ENCODE results near the gene SMIM30. TPM values are rescaled to one million over a fixed set of nuclear protein-coding genes. Genes with fewer than 3 reads are reported as not detected.
A peak's percentile ranks its signal among the peaks of the same experiment; 100 is the strongest.

Gene SMIM30
- total RNA-seq, 1 experiment from 2014 or later = 98.1 TPM

DNA sequence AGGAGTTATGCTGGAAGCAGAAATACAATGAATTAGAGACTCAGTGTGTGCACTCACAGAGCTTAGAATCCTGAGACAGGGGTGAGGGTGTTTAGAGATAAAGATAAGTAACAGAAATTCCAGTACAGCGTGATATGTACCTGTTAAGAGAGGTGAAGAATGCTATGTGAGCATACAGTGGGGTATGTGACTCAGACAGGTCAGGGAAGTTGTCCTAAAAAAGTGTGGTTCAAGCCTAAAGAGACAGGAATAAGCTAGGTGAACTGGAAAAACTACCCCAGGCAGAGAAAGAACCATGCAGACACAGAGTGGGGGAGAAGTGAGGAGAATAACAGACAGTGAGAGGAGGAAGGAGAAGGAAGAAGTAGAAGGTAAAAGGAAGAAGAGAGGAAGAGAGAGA is 8.6 kb downstream of the SMIM30 start:
- DNase-seq (ENCODE audit: extremely low read depth, low read depth) = no peak

GRCh38 chr7:113100121-113100603 is 18.2 kb downstream of the SMIM30 start:
- no peak for DNase-seq (ENCODE audit: extremely low read depth, low read depth)

DNA sequence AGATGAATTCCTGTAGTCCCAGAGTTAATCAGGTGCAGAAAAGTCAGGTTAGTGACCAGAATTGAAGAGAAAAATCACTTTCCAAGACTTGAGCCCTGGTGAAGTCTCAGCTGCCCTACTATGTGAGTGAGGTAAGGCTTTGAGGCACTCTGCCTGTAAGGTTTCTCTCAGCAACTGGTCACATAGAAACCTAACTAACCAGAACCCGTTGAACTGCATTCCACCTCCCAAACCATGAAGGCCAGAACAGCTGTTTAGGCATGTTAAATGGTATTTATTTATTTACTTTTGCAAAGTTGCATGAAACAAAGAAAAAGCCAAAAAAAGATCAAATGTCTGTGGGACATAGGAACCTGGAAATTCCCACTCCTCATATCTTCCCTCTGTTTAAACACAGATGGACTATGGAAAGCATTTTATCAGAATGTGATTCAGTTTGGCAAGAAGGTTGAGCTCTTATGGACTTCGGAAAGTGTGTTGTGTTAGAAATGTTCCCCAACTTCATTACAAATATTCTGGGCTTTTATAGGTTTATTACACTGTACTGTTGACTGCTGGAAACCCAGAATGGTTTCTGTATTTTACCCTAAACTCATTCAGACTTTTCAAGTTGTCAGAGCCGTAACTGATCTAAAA is 19.0 kb downstream of the SMIM30 start:
- no peak for DNase-seq (ENCODE audit: extremely low read depth, low read depth)

DNA sequence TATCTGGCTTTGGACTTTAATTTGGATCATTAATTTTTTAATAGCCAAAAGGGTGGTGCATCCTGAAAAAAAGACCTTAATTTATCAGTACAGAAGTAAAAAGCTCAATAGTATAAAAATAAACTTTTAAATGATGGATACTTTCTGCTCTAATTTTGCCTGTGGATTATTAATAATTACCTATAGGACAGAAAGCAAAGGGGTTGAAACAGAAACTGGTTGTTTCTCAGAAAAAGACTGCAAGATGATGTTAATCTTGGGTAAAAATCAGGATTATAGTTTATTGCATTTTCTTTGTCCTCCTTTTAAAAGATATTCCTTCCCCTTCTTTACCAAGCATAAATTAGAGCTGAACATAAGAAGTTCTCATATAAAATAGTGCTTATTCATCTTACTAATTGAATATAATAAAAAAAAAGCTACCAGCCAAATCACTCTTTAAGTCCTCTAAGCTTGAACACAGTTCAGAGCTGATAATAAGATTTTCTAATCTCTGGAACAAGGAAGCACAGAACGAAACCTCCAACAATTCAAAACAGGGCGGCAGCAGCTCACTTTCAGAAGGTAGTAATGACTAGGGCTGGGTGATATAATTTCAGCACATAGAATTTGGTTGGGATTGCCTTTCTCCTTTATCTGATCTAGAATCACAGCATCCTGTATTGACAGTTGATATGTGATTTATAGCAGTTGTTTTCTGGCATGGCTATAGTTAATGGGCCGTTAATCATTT is 23.7 kb downstream of the SMIM30 start:
- DNase-seq (ENCODE audit: extremely low read depth, low read depth) = no peak

DNA sequence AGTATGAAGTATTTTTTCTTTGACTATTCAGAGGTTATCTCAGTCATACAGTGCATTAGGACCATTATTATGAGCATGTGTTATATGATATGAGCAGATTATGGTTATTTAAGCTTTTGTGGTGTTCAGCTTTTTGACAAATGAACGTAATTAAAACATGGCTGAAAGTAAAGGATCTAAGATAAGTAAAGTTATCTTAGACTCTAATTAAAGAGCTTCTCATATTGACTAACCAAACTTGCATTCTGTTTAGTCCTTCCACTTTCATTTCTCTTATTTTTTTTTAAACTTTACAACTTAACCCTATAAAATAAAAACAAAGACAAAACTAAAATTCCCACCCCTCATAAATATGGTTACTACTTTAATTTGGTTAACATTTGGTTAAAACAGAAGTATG is 24.8 kb downstream of the SMIM30 start:
- DNase-seq (ENCODE audit: extremely low read depth, low read depth) = no peak

GRCh38 chr7:113092762-113093161 is 25.6 kb downstream of the SMIM30 start:
- DNase-seq (ENCODE audit: extremely low read depth, low read depth) = no peak

- peak; percentile 64 for DNase-seq (ENCODE audit: extremely low read depth, low read depth)
Measured at GRCh38 chr7:113087071-113087998, 31.0 kb downstream of the SMIM30 start.

DNA sequence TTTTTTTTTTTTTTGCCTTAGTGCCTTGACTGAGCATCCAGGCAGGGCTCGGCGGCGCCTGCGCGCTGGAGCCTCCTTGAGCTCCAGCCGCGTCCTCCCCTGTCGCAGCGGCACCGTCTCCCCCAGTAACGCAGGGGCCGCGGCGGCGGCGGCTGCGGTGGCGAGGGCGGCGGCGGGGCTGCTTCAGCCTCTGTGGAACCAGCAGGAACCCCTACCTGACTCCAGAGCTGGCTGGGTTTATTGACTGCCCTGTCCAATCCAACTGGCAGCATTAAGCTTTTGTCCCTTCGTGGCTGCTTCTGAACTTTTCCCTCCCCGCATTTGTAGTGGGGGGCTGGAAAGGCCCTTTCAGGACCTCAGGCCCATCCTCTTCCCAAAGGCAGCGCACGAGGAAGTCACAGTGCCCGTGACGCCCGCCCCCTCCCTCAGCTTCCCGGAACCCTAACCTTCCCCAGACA is 31.9 kb downstream of the SMIM30 start, which contains the start of gene GPR85:
Gene GPR85 (minus strand): TSS at position 397 of the 458 bp plus-strand sequence. CDS start 2,106 bp downstream, outside the sequence.
- no peak for DNase-seq (ENCODE audit: extremely low read depth, low read depth)

DNA sequence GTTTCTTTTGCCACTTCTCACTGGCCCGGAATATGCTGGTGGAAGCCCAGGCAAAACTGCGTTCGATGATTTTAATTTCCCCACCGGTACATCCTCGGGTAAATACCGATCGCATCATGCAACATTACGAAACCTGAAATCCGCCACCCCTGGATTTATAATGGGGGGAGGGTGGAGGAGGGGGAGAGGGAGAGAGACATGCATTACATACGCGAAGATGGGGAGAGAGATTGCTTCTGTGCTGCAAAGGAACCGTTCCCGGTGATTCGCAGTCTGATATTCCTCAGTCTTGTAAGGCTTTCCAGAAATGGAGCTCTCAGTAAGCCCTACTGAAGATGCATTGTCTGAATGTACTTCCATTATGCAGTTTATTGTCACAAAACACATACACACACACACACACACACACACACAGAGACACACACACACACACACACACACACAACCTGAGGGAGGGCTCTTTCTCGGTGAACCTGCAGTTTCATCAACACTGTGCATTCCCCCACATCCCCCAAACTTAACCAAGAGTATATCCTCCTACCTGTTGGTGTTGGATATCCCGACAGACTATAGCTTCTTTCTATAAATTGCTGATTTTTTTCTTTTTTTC is 32.5 kb downstream of the SMIM30 start:
- DNase-seq (ENCODE audit: extremely low read depth, low read depth) = no peak

DNA sequence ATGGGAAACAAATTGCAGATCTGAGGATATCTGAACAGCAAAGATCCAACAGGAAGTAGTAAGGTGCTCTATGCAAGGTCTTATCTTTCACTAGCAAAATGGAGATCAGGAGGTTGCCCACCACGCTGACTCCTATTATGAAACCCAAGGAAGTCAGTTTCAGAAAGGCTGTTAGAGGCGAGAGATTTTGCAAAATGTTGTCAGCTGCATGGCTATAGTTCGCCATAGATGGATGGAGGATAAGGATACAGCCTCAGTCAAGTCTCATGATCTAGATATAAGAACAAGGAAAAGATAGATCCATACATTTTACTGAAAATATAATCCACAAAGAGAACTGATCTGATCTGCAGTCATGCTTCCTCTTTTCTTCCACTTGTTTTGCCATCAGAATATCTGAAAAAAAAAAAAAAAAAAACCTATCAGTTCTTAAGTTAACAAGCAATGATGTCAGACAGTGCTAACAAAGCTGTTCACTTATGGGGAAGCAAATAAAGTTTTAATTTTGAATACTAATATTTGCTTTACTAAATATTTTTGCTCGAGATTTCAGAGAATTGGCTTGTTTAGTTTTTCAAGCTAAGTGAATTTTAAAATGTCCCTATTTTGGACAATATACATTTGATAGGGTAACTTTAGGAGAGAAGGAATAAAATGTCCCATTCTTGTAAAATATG is 33.7 kb downstream of the SMIM30 start:
- no peak for DNase-seq (ENCODE audit: extremely low read depth, low read depth)

DNA sequence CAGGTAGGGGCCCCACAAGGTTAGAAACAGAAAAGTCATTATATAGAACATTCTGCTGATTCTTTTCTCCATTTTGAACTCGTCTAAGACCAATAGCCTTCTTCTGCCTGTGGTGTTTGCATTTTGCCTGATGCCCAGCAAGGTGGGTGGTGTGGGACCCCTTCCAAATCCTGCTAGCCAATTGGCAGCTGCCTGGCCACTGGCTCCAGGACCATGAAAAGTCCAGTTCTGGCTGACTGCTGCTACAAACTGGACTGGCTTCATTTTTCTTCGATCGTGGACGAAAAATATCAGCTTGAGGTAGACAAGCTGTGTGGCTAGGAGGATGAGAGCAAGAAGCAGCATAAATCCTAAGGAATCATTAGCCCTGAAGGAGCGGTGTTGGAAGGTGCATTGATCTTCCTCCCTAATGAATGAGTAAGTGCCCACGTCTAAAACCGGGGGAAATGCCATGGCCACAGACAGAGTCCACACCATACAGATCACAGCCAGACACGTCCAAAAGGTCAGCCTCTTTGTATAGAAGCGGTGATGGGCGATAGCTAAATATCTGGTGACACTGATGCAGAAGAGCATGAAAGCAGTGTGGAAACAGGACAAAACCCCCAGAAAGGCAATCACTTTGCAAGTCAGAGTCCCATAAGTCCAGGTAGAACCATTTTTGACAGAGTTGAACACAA is 34.4 kb downstream of the SMIM30 start:
- DNase-seq (ENCODE audit: extremely low read depth, low read depth) = no peak

DNA sequence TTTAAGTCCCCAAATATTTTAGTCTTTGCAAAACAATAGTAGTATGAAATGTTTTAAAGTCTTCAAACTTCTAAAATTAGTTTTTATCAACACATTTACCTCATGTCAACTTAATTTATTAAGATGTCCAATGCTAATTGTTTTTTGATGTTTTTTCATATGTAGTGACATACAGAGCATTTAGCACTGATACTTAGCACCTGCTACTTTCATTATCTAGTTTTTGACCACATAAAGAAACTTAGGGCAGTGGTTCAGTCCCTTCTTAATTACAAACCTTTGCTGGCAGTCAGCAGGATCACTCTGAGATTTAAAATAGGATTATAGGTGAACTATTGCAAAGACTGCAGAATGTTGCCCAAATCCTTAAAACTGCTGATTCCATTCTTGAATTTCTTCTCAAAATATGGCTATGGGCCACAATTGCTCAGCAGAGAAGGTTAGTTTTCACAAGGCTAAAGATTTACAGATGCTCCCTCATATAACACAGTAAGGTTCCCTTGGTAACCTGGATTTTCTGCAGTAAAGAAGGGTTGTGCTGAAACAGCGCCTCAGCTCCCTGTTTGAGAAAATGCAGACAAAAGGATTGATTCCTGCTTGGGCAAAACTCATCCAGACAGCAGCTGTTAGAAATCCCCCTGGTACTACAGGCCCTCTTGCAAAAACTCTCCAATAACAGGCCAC is 35.1 kb downstream of the SMIM30 start:
- DNase-seq (ENCODE audit: extremely low read depth, low read depth) = no peak

DNA sequence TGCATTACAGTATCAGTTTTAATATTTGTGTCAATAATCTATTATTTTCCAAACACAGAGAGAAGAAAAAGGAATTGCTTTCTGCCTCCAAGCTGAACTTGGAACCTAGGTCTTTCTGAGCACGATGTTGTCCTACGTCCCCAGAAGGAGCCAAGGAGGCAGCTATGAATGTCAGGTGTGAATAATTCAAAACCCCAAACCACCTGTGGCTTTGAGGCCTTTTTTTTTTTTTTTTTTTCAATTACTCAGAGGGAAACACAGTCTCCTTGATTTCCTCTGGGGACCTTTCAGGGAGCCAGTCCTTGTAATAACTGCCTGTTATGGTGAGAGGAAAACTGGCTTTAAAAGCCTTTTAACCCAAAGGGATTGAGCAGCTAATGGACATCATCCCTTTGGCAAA is 40.0 kb downstream of the SMIM30 start:
- DNase-seq (ENCODE audit: extremely low read depth, low read depth) = no peak

DNA sequence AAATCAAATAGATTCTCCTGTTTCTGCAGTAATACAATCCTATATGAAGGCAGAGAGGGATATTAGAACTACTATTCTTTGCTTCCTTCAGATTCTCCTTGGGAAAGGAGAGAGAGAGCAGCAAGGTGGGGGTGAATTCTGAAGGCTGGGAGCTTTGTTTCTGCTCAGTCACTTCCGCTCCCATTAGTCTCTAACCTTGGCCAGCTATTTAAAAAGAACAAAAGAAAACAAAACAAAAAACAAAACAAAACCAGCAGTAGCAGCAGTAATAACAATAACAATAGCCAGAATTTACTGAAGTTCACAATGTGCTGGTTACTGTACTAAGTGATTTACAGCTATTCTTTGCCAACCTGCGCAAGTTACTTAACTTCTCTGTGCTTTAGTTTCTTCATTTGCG is 41.7 kb downstream of the SMIM30 start:
- no peak for DNase-seq (ENCODE audit: extremely low read depth, low read depth)

DNA sequence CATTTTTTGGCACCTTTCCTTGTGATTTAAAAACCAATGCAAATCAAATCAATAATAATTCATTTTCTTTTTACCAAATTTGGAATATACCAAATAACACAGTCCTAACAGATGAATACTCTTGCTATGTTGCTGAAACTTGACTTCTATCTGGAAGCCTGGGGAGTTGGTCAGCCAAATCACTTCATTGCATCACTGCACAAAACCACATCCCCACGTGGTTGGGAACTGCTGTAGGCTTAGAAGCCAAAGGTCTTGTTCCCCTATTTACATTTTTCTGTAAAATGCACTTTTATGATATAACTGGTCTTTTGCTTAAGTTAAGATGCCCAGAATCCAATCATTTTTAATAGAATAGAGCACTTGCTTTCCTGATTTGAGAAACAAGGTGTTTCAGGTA is 46.9 kb downstream of the SMIM30 start:
- no peak for DNase-seq (ENCODE audit: extremely low read depth, low read depth)
